Cortex of kidney (tissue), 1 donor: ENCODE results near the gene HSDL2.

Experiments
- DNase-seq: peaks from one replicate; lab custom pipeline; 2025; lab: John Stamatoyannopoulos, UW

HSDL2 gene

DNA sequence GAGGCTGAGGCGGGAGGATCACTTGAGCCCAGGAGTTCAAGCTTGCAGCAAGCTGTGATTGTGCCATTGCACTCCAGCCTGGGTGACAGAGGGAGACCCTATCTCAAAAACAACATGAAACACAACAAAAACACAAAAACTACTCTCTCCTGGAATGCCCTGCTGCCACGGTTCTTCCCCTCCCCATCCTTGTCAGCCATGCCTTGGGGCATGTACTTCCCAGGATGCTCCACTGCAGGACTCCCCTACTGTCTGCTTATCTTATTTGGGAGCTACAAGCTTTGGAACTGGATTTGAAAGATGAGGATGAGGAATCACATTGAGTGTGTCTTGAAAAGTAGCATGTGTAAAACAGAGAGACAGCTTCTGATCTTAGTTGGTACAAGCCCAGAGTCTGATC is 66.6 kb downstream of the HSDL2 start:
- no peak for DNase-seq

DNA sequence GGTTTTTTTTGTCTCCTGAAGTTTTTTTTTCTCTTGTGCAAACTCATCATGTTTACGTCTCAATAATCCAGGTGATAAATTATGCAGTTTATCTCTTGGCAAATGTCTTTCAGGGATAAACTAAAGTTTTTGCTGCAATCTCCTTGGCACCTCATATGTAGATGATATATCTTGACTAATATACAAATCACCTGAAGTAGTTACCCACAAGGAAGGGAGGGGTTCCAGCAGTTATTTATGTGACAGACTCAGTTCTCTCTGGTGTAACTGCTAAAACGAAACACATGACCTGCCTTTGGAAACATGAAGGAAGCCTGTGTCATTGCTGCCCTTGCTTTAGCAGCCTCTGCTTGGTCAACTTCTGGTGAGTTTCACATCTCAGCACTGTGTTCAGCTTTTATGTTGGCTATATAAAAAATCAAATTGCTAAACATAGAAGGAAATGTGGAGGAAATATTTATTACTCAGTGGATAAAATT is 67.4 kb downstream of the HSDL2 start:
- DNase-seq, result no peak

- DNase-seq, result no peak
These were observed 82.9 kb downstream of the HSDL2 start for GRCh38 chr9:112462855-112463254.

DNA sequence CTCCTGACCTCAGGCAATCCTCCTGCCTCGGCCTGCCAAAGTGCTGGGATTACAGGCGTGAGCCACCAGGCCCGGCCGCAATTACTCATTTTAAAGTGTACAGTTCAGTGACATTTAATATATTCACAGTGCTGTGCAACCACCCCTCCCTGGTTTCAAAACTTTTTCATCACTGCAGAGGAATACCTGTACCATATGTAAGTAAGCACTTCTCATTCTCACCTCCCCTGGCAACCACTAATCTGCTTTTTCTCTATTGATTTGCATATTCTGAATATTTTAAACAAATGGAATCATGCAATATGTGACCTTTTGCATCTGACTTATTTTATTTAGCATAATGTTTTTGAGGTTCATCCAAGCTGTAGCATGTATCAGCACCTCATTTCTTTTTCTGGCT is 85.4 kb downstream of the HSDL2 start:
- no peak for DNase-seq

DNA sequence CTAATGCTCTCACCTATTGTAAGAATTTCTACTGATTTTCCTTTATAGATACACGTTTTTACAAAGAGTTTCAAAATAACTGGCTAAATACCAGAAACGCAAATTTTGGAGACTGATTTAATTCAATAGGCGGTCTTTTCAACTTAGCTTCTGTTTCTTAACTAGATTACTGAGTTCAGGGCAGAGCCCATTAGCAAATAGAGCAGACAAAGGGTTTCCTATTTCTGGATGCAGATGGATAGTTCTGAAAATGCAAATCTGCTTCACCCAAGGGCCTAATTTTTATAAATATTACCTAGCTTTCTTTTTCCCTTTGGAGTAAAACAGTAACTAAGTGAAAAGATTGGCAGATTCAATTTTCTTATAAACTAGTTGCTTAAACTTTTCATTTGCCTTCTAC is 93.1 kb downstream of the HSDL2 start:
- DNase-seq, result no peak

DNA sequence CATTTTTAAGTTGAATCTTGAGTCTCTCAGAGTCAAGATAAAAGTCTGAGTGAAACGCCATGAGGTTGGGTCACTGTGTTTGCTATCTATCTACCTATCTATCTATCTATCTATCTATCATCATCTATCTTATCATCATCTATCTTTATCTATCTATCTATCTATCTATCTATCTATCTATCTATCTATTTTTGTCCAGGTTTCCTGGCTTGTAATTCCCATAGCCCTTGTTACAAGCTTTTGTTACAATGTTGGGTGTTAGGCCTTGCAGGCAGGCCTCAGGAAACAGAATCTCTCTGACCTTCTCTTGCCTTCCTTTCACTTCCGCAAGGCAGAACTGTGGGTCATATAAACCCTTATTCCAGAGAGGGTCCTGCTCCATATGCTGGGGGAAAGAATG is 94.1 kb downstream of the HSDL2 start:
- DNase-seq, result no peak

- no peak for DNase-seq
These were observed 95.4 kb downstream of the HSDL2 start for GRCh38 chr9:112475318-112475717.

- no peak for DNase-seq
These were observed 97.4 kb downstream of the HSDL2 start for GRCh38 chr9:112477330-112477729.

GRCh38 chr9:112479221-112479620 is 99.3 kb downstream of the HSDL2 start:
- DNase-seq, result no peak

DNA sequence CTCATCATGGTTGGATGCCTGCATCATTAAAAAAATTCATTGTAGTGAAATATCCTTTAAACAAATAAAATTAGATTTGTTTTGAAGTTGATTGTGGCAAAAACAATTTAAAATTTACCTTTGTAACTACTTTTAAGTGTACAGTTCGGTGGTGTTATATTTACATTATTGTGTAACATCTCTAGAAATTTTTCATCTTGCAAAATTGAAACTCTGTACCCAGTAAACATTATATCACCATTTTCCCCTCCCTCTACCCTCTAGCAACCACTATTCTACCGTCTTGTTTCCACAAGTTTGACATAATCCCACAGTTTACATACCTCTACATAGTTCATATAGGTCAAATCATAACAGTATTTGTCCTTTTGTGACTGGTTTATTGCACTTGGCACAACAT is 104.7 kb downstream of the HSDL2 start:
- DNase-seq, result no peak

GRCh38 chr9:112485574-112485973 is 105.7 kb downstream of the HSDL2 start:
- DNase-seq, result no peak

DNA sequence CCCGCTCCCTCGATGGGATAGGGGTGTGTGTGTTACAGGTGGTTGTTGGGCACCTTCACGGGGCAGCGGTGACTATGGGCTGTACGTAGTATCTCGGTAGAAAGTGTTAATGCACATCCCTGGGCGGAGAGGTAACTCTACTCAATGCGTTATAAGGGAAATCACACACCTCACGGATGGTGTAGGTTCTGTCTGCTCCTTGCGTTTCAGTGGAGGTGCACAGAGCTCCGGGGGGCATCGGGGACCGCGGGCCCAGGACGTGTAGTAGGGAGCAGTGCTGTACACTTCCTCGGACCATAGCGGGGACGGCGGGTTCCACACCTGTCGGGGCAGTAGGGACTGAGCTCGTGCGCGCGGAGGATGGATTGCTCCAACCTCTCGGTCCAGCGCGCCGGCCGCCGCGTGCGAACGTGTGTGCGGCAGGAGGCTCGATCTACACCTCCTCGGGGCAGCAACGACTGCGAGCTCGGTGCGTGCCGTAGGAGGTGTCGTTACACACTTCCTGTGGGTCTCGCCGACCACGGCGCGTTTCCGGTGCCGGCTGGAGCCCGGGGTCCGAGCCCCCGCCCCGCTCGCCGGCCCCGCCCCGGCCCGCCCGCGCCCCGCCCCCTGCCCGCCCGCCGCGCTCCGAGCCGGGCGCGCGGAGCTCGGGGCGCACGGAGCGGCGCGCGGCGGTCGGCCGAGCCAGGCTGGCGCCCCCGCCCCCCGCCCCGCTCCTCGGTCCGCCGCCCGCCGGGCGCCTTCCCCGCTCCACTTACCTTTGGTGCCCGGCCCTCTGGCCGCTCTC is 106.5 kb downstream of the HSDL2 start, which contains the start of gene KIAA1958:
TSS of gene KIAA1958 (plus strand) at position 607 of the 787 bp plus-strand sequence. CDS start 87,254 bp downstream, outside the sequence.
- DNase-seq, result no peak

GRCh38 chr9:112487008-112487798 is 107.3 kb downstream of the HSDL2 start:
- DNase-seq, result no peak

GRCh38 chr9:112487799-112488340 is 108.0 kb downstream of the HSDL2 start:
- DNase-seq, result no peak

GRCh38 chr9:112489039-112489546 is 109.2 kb downstream of the HSDL2 start:
- DNase-seq, result no peak

DNA sequence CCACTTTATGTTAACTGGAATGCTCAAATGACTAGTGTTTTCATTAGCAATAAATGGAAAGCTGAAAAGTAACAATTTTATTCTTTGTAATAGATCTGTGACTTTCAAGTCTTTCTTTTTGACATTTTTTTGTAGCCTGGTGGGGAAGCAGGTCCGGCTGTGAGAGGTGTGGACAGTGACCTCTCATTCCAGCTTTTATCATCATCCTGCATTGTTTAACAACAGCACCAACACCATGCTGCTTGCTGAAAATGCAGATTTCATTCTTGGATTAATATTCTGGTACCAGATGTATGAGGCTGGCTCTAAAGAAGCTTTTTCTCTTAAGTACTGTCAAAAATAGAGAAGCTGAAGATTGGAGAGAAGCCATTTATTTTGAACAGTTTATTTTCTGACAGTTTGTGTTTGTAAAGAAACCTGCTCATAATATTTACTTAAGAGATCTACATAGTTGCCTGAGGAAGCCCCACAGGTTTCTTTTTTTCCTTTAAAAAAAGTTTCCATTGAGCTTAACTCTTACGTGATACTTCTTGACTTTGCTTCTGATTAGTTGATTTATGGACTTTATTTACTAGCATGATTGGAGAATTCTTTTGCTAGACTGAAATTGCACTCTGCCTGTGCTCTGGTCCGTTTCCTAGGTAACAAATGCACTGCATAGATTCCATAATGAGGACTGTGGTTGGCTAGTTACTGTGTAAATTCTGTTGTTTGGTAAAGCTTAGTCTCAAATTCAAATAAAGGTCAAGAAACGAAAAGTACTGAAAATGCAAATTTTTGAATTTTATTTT is 110.2 kb downstream of the HSDL2 start:
- DNase-seq, result no peak

DNA sequence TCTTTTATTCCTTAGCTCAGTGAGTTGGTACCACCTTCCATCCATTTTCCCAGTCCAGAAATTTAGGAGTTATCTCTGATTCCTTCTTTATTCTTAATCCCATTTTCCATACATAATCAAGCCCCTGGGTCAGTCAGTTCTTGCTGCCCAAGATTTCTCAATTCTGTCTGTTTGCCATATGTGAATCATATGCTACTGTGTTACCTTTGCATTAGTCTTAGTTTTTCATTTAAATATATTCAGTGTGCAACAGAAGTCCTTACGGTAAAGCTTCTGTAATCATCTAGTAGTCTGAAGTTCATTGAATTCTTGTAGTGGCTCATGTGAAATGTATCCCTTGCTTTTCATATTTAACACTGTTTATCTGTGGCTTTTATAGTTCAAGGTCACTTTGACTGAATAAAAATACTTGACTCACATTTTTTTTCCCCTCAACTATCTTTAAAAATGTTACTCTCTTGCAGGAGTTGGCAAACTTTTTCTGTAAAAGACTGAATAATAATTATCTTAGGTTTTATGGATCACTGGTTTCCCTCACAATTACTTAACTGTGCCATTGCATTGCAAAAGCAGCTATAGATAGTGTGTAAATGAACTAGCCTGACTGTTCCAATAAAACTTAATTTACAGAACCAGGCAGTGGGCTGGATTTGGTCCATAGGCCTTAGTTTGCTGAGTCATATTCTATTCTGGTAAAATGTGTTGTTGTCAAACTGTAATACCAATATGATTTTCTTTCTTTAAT is 113.7 kb downstream of the HSDL2 start:
- DNase-seq, result no peak

DNA sequence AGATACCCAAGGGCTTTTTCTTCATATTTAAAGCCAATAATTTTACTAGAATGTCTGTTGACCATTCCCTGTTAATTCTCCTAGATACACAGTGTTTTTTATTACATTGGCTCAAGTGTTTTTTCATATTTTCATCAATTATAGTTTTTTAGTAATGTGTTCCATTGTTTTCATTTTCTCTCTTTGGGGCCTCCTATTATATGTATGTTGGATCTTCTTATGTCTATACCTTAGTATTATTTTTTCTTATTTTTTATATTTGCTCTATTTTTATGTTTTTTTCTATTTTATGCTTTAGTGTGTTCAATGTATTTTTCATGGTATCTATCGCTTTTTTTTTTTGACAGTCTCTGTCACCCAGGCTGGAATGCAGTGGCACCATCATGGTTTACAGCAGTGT is 114.2 kb downstream of the HSDL2 start:
- DNase-seq, result no peak

GRCh38 chr9:112495614-112496013 is 115.7 kb downstream of the HSDL2 start:
- no peak for DNase-seq

DNA sequence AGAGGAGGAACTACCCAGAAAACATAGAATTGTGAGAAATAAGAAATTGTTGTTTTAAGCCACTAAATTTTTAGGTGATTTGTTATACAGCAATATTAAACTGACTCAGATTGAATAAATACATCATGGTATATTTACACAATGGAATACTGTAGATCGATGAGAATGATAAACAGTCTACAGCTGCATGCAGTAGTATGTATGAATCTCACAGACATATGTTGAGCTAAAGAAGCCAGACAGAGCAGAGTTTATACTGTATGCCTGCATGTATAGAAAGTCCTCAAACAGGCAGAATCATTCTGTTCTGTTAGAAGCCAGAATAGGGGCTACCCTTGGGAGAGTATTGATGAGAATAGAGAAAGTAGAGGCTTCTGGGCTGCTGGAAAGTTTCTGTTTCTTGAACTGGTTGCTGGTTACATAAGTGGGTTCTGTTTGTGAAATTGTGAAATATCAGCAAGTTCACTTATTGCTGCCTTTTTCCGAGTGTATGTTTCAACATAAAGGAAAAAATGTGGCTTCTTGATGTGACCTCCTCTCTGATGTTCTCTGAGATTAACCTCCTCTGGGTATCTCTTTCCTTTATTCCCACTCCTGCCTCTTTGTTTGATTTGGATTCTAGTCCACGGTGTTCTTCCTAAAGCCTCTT is 116.3 kb downstream of the HSDL2 start:
- DNase-seq, result no peak

DNA sequence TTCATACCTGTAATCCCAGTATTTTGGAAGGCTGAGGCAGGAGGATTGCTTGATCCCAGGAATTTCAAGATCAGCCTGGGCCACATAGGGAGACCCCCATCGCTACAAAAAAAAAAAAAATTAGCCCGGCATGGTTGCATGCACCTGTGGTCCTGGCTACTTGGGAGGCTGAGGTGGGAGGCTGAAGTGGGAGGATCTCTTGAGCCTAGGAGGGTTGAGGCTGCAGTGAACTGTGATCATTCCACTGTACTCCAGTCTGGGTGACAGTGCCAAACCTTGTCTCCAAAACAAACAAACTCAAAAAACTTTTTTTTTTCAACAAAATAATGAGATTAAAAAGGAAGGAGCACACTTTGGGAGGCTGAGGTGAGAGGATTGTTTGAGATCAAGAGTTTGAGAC is 120.9 kb downstream of the HSDL2 start:
- no peak for DNase-seq
